H1 (cell line): ENCODE data around the gene HRH1. TPM values are rescaled to one million over a fixed set of nuclear protein-coding genes. Genes with fewer than 3 reads are reported as not detected.

Experiments
- CTCF ChIA-PET: fragments of 300-600 bp; sonication (Branson Sonifier 250); formaldehyde crosslinking; loops from one replicate; lab custom pipeline; 2021; ENCODE audit not compliant: partially characterized antibody; lab: Charles Lee
- POLR2A ChIA-PET: fragments of 300-600 bp; sonication (Branson Sonifier 250); formaldehyde crosslinking; loops from one replicate; lab custom pipeline; 2021; ENCODE audit warnings: inconsistent platforms; ENCODE audit not compliant: partially characterized antibody; lab: Charles Lee
- DNase-seq, 2 experiments: peaks; one replicate each; pipeline versions ENCODE4 v3.0.0 to v3.0.0-alpha.2; 2010 to 2022; ENCODE audit warnings: low spot score in 2 of 2, low read depth in 1 of 2, mixed read lengths in 1 of 2
- FAIRE-seq: peaks from 2 replicates; lab custom pipeline; 2011; peaks lifted over from hg19 to GRCh38; lab: Jason Lieb, UNC
- H2AFZ ChIP-seq: 2 replicates; pipeline ENCODE4 v1.8.1; 2012; ENCODE audit warnings: low read length, inconsistent platforms
- H2AK5ac ChIP-seq: 2 replicates; pipeline ENCODE4 v1.6.1; 2013; ENCODE audit warnings: low read depth, low read length
- H2BK120ac ChIP-seq: replicated peaks from 2 replicates; pipeline ENCODE3; 2013; ENCODE audit warnings: low read depth, low read length, inconsistent platforms
- H2BK12ac ChIP-seq: 2 replicates; pipeline ENCODE4 v1.6.1; 2013; ENCODE audit warnings: low read depth, low read length
- H2BK15ac ChIP-seq: 2 replicates; pipeline ENCODE4 v1.6.1; 2013; ENCODE audit warnings: low read length
- H2BK20ac ChIP-seq: 2 replicates; pipeline ENCODE4 v1.6.1; 2013; ENCODE audit warnings: low read length
- H2BK5ac ChIP-seq: 2 replicates; pipeline ENCODE4 v1.6.1; 2013; ENCODE audit warnings: low read depth, low read length
- H3K14ac ChIP-seq: 2 replicates; pipeline ENCODE4 v1.6.1; 2013; ENCODE audit warnings: inconsistent platforms; ENCODE audit not compliant: insufficient read length
- H3K18ac ChIP-seq: 2 replicates; pipeline ENCODE4 v1.6.1; 2013; ENCODE audit warnings: low read length; ENCODE audit errors: extremely low read depth
- H3K23ac ChIP-seq: 2 replicates; pipeline ENCODE4 v1.6.1; 2013; ENCODE audit warnings: inconsistent platforms; ENCODE audit not compliant: insufficient read length
- H3K23me2 ChIP-seq: 2 replicates; pipeline ENCODE4 v1.6.1; 2013; ENCODE audit warnings: low read depth, low read length
- H3K27ac ChIP-seq: 2 replicates; pipeline ENCODE4 v1.6.1; 2011; ENCODE audit warnings: low read depth, low read length, inconsistent platforms
- H3K27me3 ChIP-seq, 4 experiments: replicated peaks in 1 of 4; 1 replicate in 1 of 4; 2 replicates in 3 of 4; pipeline versions ENCODE4 v1.6.1 to v1.8.1; 2011 to 2013; ENCODE audit warnings: low read length in 3 of 4, mild to moderate bottlenecking in 3 of 4, inconsistent platforms in 2 of 4, mixed read lengths in 2 of 4, moderate library complexity in 1 of 4; ENCODE audit not compliant: control insufficient read depth in 3 of 4, insufficient read depth in 3 of 4; ENCODE audit errors: extremely low read depth in 1 of 4
- H3K36me3 ChIP-seq, 4 experiments: 2 replicates each; pipeline versions ENCODE4 v1.6.1 to v1.8.1; 2011 to 2013; ENCODE audit warnings: mild to moderate bottlenecking in 4 of 4, low read length in 3 of 4, moderate library complexity in 2 of 4, control low read depth in 1 of 4, inconsistent platforms in 1 of 4; ENCODE audit not compliant: insufficient read depth in 4 of 4, control insufficient read depth in 2 of 4
- H3K4ac ChIP-seq: replicated peaks from 2 replicates; pipeline ENCODE3; 2013; ENCODE audit warnings: low read length, low read depth, mixed read lengths, inconsistent platforms; ENCODE audit not compliant: insufficient read length
- H3K4me1 ChIP-seq, 4 experiments: replicated peaks in 1 of 4; 1 replicate in 1 of 4; 2 replicates in 3 of 4; pipeline versions ENCODE4 v1.6.1 to v1.8.1; 2011 to 2013; ENCODE audit warnings: low read length in 3 of 4, inconsistent platforms in 2 of 4, mixed read lengths in 1 of 4; ENCODE audit not compliant: insufficient read depth in 4 of 4, control insufficient read depth in 3 of 4
- H3K4me2 ChIP-seq, 2 experiments: 2 replicates each; pipeline versions ENCODE4 v1.6.1 to v1.8.1; 2011 to 2013; ENCODE audit warnings: low read depth in 2 of 2, low read length in 2 of 2, control low read depth in 1 of 2, inconsistent platforms in 1 of 2, mild to moderate bottlenecking in 1 of 2; ENCODE audit not compliant: insufficient read depth in 1 of 2
- H3K4me3 ChIP-seq, 4 experiments: fragments of 200-600, 300-600 bp in 1 of 4; sonication (generic), shearing (Covaris generic), sonication (Bioruptor Twin) in 1 of 4; 2 replicates each; pipeline versions ENCODE4 v1.5.1 to v1.8.1; 2011 to 2016; ENCODE audit warnings: low read length in 4 of 4, low read depth in 3 of 4, control low read depth in 2 of 4, inconsistent platforms in 2 of 4, mild to moderate bottlenecking in 2 of 4, mixed read lengths in 1 of 4, moderate library complexity in 1 of 4; ENCODE audit not compliant: insufficient read depth in 2 of 4; ENCODE audit errors: extremely low read depth in 1 of 4
- H3K56ac ChIP-seq: replicated peaks from 2 replicates; pipeline ENCODE3; 2013; ENCODE audit warnings: low read depth, mild to moderate bottlenecking, mixed read lengths, low read length, inconsistent platforms; ENCODE audit not compliant: insufficient read length
- H3K79me1 ChIP-seq: 2 replicates; pipeline ENCODE4 v1.6.1; 2013; ENCODE audit warnings: low read depth, low read length, control low read depth
- H3K79me2 ChIP-seq, 2 experiments: 2 replicates each; pipeline versions ENCODE4 v1.6.1 to v1.8.1; 2012 to 2013; ENCODE audit warnings: low read length in 2 of 2, mild to moderate bottlenecking in 2 of 2, inconsistent platforms in 1 of 2; ENCODE audit not compliant: insufficient read depth in 2 of 2, control insufficient read depth in 1 of 2
- H3K9ac ChIP-seq, 4 experiments: replicated peaks in 1 of 4; 1 replicate in 1 of 4; 2 replicates in 3 of 4; pipeline versions ENCODE4 v1.6.1 to v1.8.1; 2011 to 2013; ENCODE audit warnings: low read depth in 3 of 4, low read length in 3 of 4, control low read depth in 2 of 4, mild to moderate bottlenecking in 2 of 4, moderate library complexity in 2 of 4, inconsistent platforms in 1 of 4; ENCODE audit errors: extremely low read depth in 1 of 4
- H3K9me3 ChIP-seq, 2 experiments: 2 replicates each; pipeline versions ENCODE4 v1.6.1 to v1.8.1; 2012 to 2013; ENCODE audit warnings: mild to moderate bottlenecking in 2 of 2, moderate library complexity in 2 of 2, control low read depth in 1 of 2, inconsistent platforms in 1 of 2, low read depth in 1 of 2, low read length in 1 of 2, mixed read lengths in 1 of 2; ENCODE audit not compliant: insufficient read depth in 2 of 2
- H4K20me1 ChIP-seq, 2 experiments: replicated peaks in 1 of 2; 2 replicates each; pipeline versions ENCODE3 to v1.8.1; 2011 to 2013; ENCODE audit warnings: inconsistent platforms in 2 of 2, low read length in 2 of 2, mild to moderate bottlenecking in 1 of 2; ENCODE audit not compliant: insufficient read depth in 2 of 2, control insufficient read depth in 1 of 2
- H4K5ac ChIP-seq: 2 replicates; pipeline ENCODE4 v1.6.1; 2013; ENCODE audit warnings: low read length, low read depth, mixed read lengths, inconsistent platforms; ENCODE audit not compliant: insufficient read length
- H4K8ac ChIP-seq: 2 replicates; pipeline ENCODE4 v1.8.0; 2013; ENCODE audit warnings: mild to moderate bottlenecking, moderate library complexity, low read length, inconsistent platforms; ENCODE audit not compliant: insufficient read depth; ENCODE audit errors: extremely low read depth
- H4K91ac ChIP-seq: replicated peaks from 2 replicates; pipeline ENCODE3; 2013; ENCODE audit warnings: low read length, mixed read lengths, inconsistent platforms; ENCODE audit not compliant: insufficient read length
- ASH2L ChIP-seq: fragments of 200-600, 300-600 bp; sonication (generic); IDR thresholded peaks from one replicate; pipeline ENCODE4 v1.7.1; 2017; ENCODE audit warnings: low read length
- BRCA1 ChIP-seq: IDR thresholded peaks from 2 replicates; pipeline ENCODE4 v1.6.1; 2012; ENCODE audit warnings: low read depth, low read length, improper control_type of control experiment
- GTF2F1 ChIP-seq: IDR thresholded peaks from 2 replicates; pipeline ENCODE4 v1.6.1; 2012; ENCODE audit warnings: low read depth, low read length, improper control_type of control experiment, borderline replicate concordance
- JUND ChIP-seq: IDR thresholded peaks from 2 replicates; pipeline ENCODE4 v1.6.1; 2011; ENCODE audit warnings: mild to moderate bottlenecking, improper control_type of control experiment, low read length
- WGBS, 2 experiments: shearing (Covaris generic) in 1 of 2; methylation state at CpG; one replicate each; pipeline versions ENCODE4 v1.1.6 to v1.1.7; 2013 to 2015; ENCODE audit warnings: low lambda C conversion rate in 2 of 2, mixed read lengths in 2 of 2, inconsistent platforms in 1 of 2, low coverage in 1 of 2, missing lambda C conversion rate in 1 of 2; ENCODE audit not compliant: insufficient replicate concordance in 2 of 2, insufficient coverage in 1 of 2, insufficient read length in 1 of 2; ENCODE audit errors: extremely low coverage in 1 of 2, missing lambda C conversion rate in 1 of 2; 5-methylcytosine and 5-hydroxymethylcytosine counted together
- polyA plus RNA-seq, 7 experiments: library from polyadenylated mRNA; depleted of rRNA in 3 of 7; stranded (reverse) in 5 of 7; unstranded in 2 of 7; fragments of >200 nt in 5 of 7; fragments of 200-250 nt in 2 of 7; gene quantifications; 1 replicate in 5 of 7; 2 replicates in 1 of 7; 4 replicates in 1 of 7; pipeline versions ENCODE4 v1.2.1 to v1.2.3, GENCODE V29; 2011 to 2013; ENCODE audit warnings: missing spikeins in 2 of 7, mixed read lengths in 2 of 7
- total RNA-seq: library from RNA; stranded (reverse); fragmentation: NEBNext Ultra II Directional; extraction: Animal tissue kit (Norgen Biotek cat#: 25700); gene quantifications from 2 replicates; pipeline ENCODE4 v1.2.1, GENCODE V29; 2021

Gene HRH1
- total and polyA plus RNA-seq, 2 of the 8 experiments (the other 6 are each of a cell fraction or from before 2014, with no cell fraction given) = 0.11 TPM; not detected in 1

DNA sequence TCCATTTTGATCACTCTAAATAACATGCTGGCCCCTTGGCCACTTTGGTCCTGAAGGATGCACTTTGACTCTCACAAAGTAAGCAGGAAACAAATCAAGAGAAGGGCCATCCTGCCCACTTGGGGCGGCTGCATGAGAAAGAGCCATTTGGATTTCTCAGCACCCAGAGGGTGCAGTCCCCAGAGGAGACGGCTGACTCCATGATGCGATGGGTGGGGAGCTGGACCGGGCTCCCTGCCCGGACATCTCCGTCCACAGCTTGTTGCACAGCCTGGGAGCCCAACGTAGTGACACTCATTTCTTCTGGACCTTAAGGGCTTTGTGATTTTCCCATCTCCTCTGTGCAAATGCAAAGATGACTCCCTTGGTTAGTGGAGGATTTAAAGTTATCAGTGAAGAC, 4.0 kb upstream of the HRH1 start:
- Histone ChIP-seq H4K8ac (no peak overlapping the region), H3K4me3 (no peak overlapping the region), H2BK15ac (no peak overlapping the region), H3K23me2 (peaks cover 12% of the 10 kb centered on the region; the same call in 1 of the 2 replicates), H3K9ac (no peak overlapping the region), H2AK5ac (no peak overlapping the region), H2AFZ (no peak overlapping the region), H3K27ac (no peak overlapping the region), H3K79me1 (no peaks in the 10 kb centered on the region), H3K36me3 (no peaks in the 10 kb centered on the region), H3K4ac (no peak overlapping the region), H3K23ac (no peak overlapping the region), H3K18ac (no peak overlapping the region), H3K4me2 (no peak overlapping the region), H3K14ac (no peak overlapping the region), H3K27me3 (peaks cover 5 to 26% (median 22%) of the 10 kb centered on the region in 4 experiments), H4K20me1 (peaks cover 0 to 4% of the 10 kb centered on the region in 2 experiments), H2BK20ac (no peak overlapping the region), H2BK5ac (no peak overlapping the region), H3K79me2 (no peaks in the 10 kb centered on the region), H2BK12ac (no peak overlapping the region), H3K9me3 (no peaks in the 10 kb centered on the region), H4K91ac (no peak overlapping the region), H2BK120ac (no peak overlapping the region), H3K4me1 (peaks cover 0 to 6% (median under 1%) of the 10 kb centered on the region in 4 experiments; a peak in 3 of 7 replicates), H3K56ac (no peak overlapping the region), H4K5ac (no peak overlapping the region)
- DNase-seq (no peak), FAIRE-seq (no peak)
- CTCF ChIA-PET = interaction anchor here (1.2 to 3.4 kb wide), 4 partner anchors 11 to 89 kb away, joined by 3 to 13 read pairs (median 4); no protein-coding TSS in a partner anchor
- WGBS, 2 experiments = 82% methylated on average over 5 of the region's 7 CpGs; no CpG with 5 or more reads in 1 of the 2 experiments
- POLR2A ChIA-PET = interaction anchor here (1.2 kb wide), 1 partner anchor 541 kb away, joined by 3 read pairs; no protein-coding TSS in a partner anchor
- no peak for TF ChIP-seq ASH2L
- TF ChIP-seq JUND = no peak
- TF ChIP-seq BRCA1 = no peak
- no peak for TF ChIP-seq GTF2F1
